ENCODE data around the gene CSKMT. TPM values are rescaled to one million over a fixed set of nuclear protein-coding genes. Genes with fewer than 3 reads are reported as not detected.
A peak's percentile ranks its signal among the peaks of the same experiment; 100 is the strongest.

CSKMT gene
- total and polyA plus RNA-seq, 10 of the 15 experiments (the other 5 are each of a cell fraction or from before 2014, with no cell fraction given) = 7.0 to 213 (median 21.6) TPM

- TF ChIP-seq USF2 (IDR thresholded peaks at IDR 0.05; ENCODE audit: borderline replicate concordance, low read depth, low read length) (no peak), E4F1 (IDR thresholded peaks at IDR 0.05; ENCODE audit: borderline replicate concordance, partially characterized antibody) (no peak), NR2C2 (IDR thresholded peaks at IDR 0.05; ENCODE audit: borderline replicate concordance, control insufficient read depth, insufficient read length, low read depth) (no peak), ZNF207 (IDR thresholded peaks at IDR 0.05; ENCODE audit: borderline replicate concordance) (peak; percentile 92), SUPT20H (IDR thresholded peaks at IDR 0.05; ENCODE audit: borderline replicate concordance, control insufficient read depth, low read depth, low read length) (no peak), NR2F1 (conservative IDR thresholded peaks at IDR 0.05) (0 out of 2 replicates have a peak, but pooled peaks have one; percentile 23), ZBTB40 (IDR thresholded peaks at IDR 0.05; ENCODE audit: borderline replicate concordance) (peak; percentile 69; the same call in 1 of the 2 replicates), GATAD2B (conservative IDR thresholded peaks at IDR 0.05; ENCODE audit: low read depth) (0 out of 2 replicates have a peak, but pooled peaks have one; percentile 43), HDAC2 (IDR thresholded peaks at IDR 0.05) (no peak), ZBTB11 (CRISPR knock-in tag; IDR thresholded peaks at IDR 0.05) (peak; percentile 5; the same call in 1 of the 2 replicates), SREBF2 (IDR thresholded peaks at IDR 0.05; ENCODE audit: low read length) (no peak), CREM (IDR thresholded peaks at IDR 0.05; ENCODE audit: low read depth) (peak; percentile 84), TARDBP (IDR thresholded peaks at IDR 0.05; ENCODE audit: borderline replicate concordance) (peak; percentile 83; the same call in 1 of the 2 replicates), MAX (IDR thresholded peaks at IDR 0.05; ENCODE audit: low read depth, low read length) (peak; percentile 76), IRF4 (IDR thresholded peaks at IDR 0.05; ENCODE audit: low read depth, low read length) (peak; percentile 67; the same call in 1 of the 2 replicates)
Observed at GRCh38 chr11:62709247-62710000, 44.3 kb downstream of the CSKMT start (continued).
